OCI-LY1 (cell line): ENCODE data around the gene SASH3.
A peak's percentile ranks its signal among the peaks of the same experiment; 100 is the strongest.

ENCODE experiments used
- H2AFZ ChIP-seq: fragments of 200-600 bp; sonication (generic), shearing (Covaris generic); 2 replicates; pipeline ENCODE4 v1.6.0; 2014; ENCODE audit warnings: antibody characterized with exemption, mild to moderate bottlenecking, low read length
- H3F3A ChIP-seq: fragments of 200-600 bp; sonication (generic), shearing (Covaris generic); 2 replicates; pipeline ENCODE4 v1.6.0; 2014; ENCODE audit warnings: mild to moderate bottlenecking, antibody characterized with exemption, low read length, moderate library complexity; ENCODE audit not compliant: insufficient read depth
- H3K27ac ChIP-seq: fragments of 200-600 bp; sonication (generic); 2 replicates; pipeline ENCODE4 v1.5.1; 2014; ENCODE audit warnings: low read length, mixed run types, mild to moderate bottlenecking, low read depth; ENCODE audit not compliant: poor library complexity, severe bottlenecking
- H3K27me3 ChIP-seq: fragments of 200-600 bp; sonication (generic); 2 replicates; pipeline ENCODE4 v1.6.0; 2014; ENCODE audit warnings: antibody characterized with exemption, mild to moderate bottlenecking, low read length, moderate library complexity; ENCODE audit not compliant: insufficient read depth
- H3K36me3 ChIP-seq: fragments of 200-600 bp; sonication (generic); 2 replicates; pipeline ENCODE4 v1.6.1; 2014; ENCODE audit warnings: mild to moderate bottlenecking, antibody characterized with exemption, low read length, moderate library complexity, mixed read lengths; ENCODE audit not compliant: insufficient read depth
- H3K4me1 ChIP-seq: fragments of 200-600 bp; sonication (generic); 2 replicates; pipeline ENCODE4 v1.5.1; 2014; ENCODE audit warnings: mild to moderate bottlenecking, low read length, moderate library complexity; ENCODE audit not compliant: insufficient read depth, severe bottlenecking
- H3K4me2 ChIP-seq: fragments of 200-600 bp; sonication (generic), shearing (Covaris generic); 2 replicates; pipeline ENCODE4 v1.6.1; 2014; ENCODE audit warnings: low read length
- H3K4me3 ChIP-seq: fragments of 200-600 bp; sonication (generic); 2 replicates; pipeline ENCODE4 v1.5.1; 2014; ENCODE audit warnings: low read length, low read depth, mild to moderate bottlenecking, mixed read lengths; ENCODE audit not compliant: poor library complexity, severe bottlenecking
- H3K79me2 ChIP-seq: fragments of 200-600 bp; shearing (Covaris generic); 2 replicates; pipeline ENCODE4 v1.6.1; 2016; ENCODE audit warnings: mixed run types, low read length, mixed read lengths; ENCODE audit not compliant: insufficient read depth
- H3K9ac ChIP-seq: fragments of 200-600 bp; sonication (generic), shearing (Covaris generic); 2 replicates; pipeline ENCODE4 v1.6.1; 2014; ENCODE audit warnings: mild to moderate bottlenecking, low read length, mixed read lengths
- H3K9me2 ChIP-seq: fragments of 200-600 bp; sonication (generic), shearing (Covaris generic); 2 replicates; pipeline ENCODE4 v1.6.1; 2014; ENCODE audit warnings: low read depth, mild to moderate bottlenecking, low read length, mixed read lengths
- H3K9me3 ChIP-seq: fragments of 200-600 bp; shearing (Covaris generic); 2 replicates; pipeline ENCODE4 v1.6.1; 2014; ENCODE audit warnings: low read length, mixed read lengths
- H4K20me1 ChIP-seq: fragments of 200-600 bp; sonication (generic), shearing (Covaris generic); 2 replicates; pipeline ENCODE4 v1.6.0; 2016; ENCODE audit warnings: mild to moderate bottlenecking, low read length; ENCODE audit not compliant: insufficient read depth
- CTCF ChIP-seq: fragments of 200-600 bp; sonication (generic), shearing (Covaris generic); IDR thresholded peaks from 2 replicates; pipeline ENCODE4 v1.5.1; 2017; ENCODE audit warnings: mild to moderate bottlenecking, antibody characterized with exemption, low read length, moderate library complexity, mixed read lengths
- EZH2 ChIP-seq: fragments of 200-600 bp; sonication (generic), shearing (Covaris generic); IDR thresholded peaks from 2 replicates; pipeline ENCODE4 v1.8.0; 2017; ENCODE audit warnings: borderline replicate concordance, mixed run types, mild to moderate bottlenecking, antibody characterized with exemption, low read length, moderate library complexity, mixed read lengths

The SASH3 gene

DNA sequence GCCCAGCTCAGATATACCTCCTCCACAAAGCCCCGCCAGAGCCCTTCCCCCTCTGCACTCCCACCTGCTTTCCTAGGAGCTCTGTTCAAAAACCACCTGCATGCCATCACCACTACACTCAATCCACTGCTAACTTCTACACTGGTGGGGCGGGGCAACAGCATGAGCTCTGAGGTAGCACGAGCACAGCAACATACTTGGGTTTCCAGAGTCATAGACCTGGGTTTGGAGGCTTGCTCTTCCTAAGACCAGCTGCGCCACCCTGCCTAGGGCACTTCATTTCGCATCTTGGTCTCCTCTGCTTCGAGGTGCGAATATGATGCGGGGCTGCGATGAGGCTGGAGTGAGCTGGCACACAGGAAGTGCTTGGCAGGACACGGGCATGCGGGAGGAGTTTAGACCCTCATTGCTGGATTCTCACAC, 3.6 kb downstream of the SASH3 start:
- Histone ChIP-seq H3K4me3 (peak overlapping the region; percentile 85), H3K9me3 (no peaks in the 10 kb centered on the region), H4K20me1 (no peaks in the 10 kb centered on the region), H3K27ac (peak overlapping the region; percentile 99), H3K4me1 (peaks cover 80% of the 10 kb centered on the region), H3K9me2 (no peaks in the 10 kb centered on the region), H3K4me2 (peak overlapping the region; percentile 91), H3K9ac (peak overlapping the region; percentile 77; the same call in 1 of the 2 replicates), H3F3A (0 out of 2 replicates have a peak, but pooled peaks cover 5% of the 10 kb centered on the region), H3K36me3 (peaks cover 43% of the 10 kb centered on the region), H3K79me2 (peaks cover 29% of the 10 kb centered on the region), H3K27me3 (no peaks in the 10 kb centered on the region), H2AFZ (no peak overlapping the region)
- TF ChIP-seq EZH2, result no peak
- TF ChIP-seq CTCF, result no peak

DNA sequence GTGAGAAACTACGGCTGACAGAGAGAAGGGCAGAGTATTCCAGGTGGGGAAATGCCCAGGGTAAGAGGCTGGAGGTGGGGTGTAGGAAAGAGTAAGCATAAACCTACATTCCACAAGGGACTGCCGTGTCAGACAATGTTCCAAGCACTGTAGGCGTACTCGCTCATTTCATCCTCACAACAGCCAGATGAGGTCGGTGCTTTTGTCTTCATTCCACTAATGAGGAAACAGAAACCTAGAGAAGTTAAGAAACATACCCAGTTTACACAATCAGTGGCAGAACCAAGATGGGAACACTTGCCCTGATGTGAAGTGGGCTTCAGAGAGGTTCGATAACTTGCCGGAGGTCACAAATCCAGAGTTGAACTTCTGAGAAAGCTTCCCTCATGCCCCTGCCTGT, 4.6 kb downstream of the SASH3 start:
- no peaks in the 10 kb centered on the region for H3F3A ChIP-seq
- H3K36me3 ChIP-seq, result peaks cover 52% of the 10 kb centered on the region
- no peaks in the 10 kb centered on the region for H4K20me1 ChIP-seq
- no peaks in the 10 kb centered on the region for H3K27me3 ChIP-seq
- H3K4me3 ChIP-seq, result peak overlapping the region; percentile 85
- H3K4me2 ChIP-seq, result peak overlapping the region; percentile 91; the same call in 1 of the 2 replicates
- H2AFZ ChIP-seq, result no peak overlapping the region
- no peaks in the 10 kb centered on the region for H3K9me3 ChIP-seq
- H3K27ac ChIP-seq, result peak overlapping the region; percentile 99
- H3K9ac ChIP-seq, result no peak overlapping the region
- H3K9me2 ChIP-seq, result no peaks in the 10 kb centered on the region
- H3K79me2 ChIP-seq, result peaks cover 29% of the 10 kb centered on the region
- TF ChIP-seq CTCF, result no peak
- H3K4me1 ChIP-seq, result peaks cover 69% of the 10 kb centered on the region

- no peak for TF ChIP-seq CTCF
- TF ChIP-seq EZH2, result no peak
- Histone ChIP-seq H3K9ac (no peak overlapping the region; the same call in 1 of the 2 replicates), H3K27ac (peak overlapping the region; percentile 72), H2AFZ (no peak overlapping the region), H4K20me1 (no peaks in the 10 kb centered on the region), H3K4me2 (peak overlapping the region; percentile 25; the same call in 1 of the 2 replicates), H3K9me3 (no peaks in the 10 kb centered on the region), H3K79me2 (peaks cover 29% of the 10 kb centered on the region), H3F3A (no peaks in the 10 kb centered on the region), H3K4me3 (peak overlapping the region; percentile 23), H3K36me3 (peaks cover 61% of the 10 kb centered on the region), H3K27me3 (no peaks in the 10 kb centered on the region), H3K9me2 (no peaks in the 10 kb centered on the region), H3K4me1 (peaks cover 61% of the 10 kb centered on the region)
Measured at GRCh38 chrX:129785160-129785947, 5.6 kb downstream of the SASH3 start.
